IMR-90 (cell line): Measurements from ENCODE around the gene HYCC2. TPM values are rescaled to one million over a fixed set of nuclear protein-coding genes. Genes with fewer than 3 reads are reported as not detected.
A peak's percentile ranks its signal among the peaks of the same experiment; 100 is the strongest.

ENCODE experiments used
- ATAC-seq: fragments of 200-7000 bp; cut with Tn5 transposase; 2 replicates; pipeline ENCODE4 v1.9.1; 2020; ENCODE audit warnings: low read depth, mild to moderate bottlenecking, moderate library complexity
- BruUV-seq: library from RNA; stranded (reverse); fragments of 400-500 nt; replicated peaks from 2 replicates; lab custom pipeline; 2021; lab: Mats Ljungman, UMichigan
- CTCF ChIA-PET: fragments of 300-600 bp; formaldehyde crosslinking; extraction: SDS; loops from one replicate; lab custom pipeline; 2021; ENCODE audit warnings: antibody characterized with exemption; lab: Yijun Ruan, JAX
- POLR2A ChIA-PET: fragments of 300-600 bp; sonication (Branson Sonifier 250); formaldehyde crosslinking; loops from one replicate; lab custom pipeline; 2022; ENCODE audit warnings: antibody characterized with exemption; ENCODE audit not compliant: unreplicated experiment; lab: Charles Lee
- DNase-seq: peaks from one replicate; pipeline ENCODE4 v3.0.0; 2013
- H2AFZ ChIP-seq: replicated peaks from 2 replicates; pipeline ENCODE3; 2013; ENCODE audit warnings: low read length, mild to moderate bottlenecking; ENCODE audit not compliant: poor library complexity
- H2AK5ac ChIP-seq: 2 replicates; pipeline ENCODE4 v1.6.1; 2013; ENCODE audit warnings: low read depth, low read length, inconsistent platforms
- H2AK9ac ChIP-seq: replicated peaks from 2 replicates; pipeline ENCODE3; 2013; ENCODE audit warnings: mild to moderate bottlenecking, low read depth, low read length, moderate library complexity; ENCODE audit not compliant: poor library complexity
- H2BK120ac ChIP-seq: 2 replicates; pipeline ENCODE4 v1.6.1; 2013; ENCODE audit warnings: low read depth, low read length, inconsistent platforms
- H2BK15ac ChIP-seq: 3 replicates; pipeline ENCODE4 v1.6.1; 2013; ENCODE audit warnings: low read depth, low read length, inconsistent platforms
- H2BK20ac ChIP-seq: 2 replicates; pipeline ENCODE4 v1.6.1; 2013; ENCODE audit warnings: low read depth, mild to moderate bottlenecking, inconsistent platforms, low read length, moderate library complexity
- H2BK5ac ChIP-seq: 2 replicates; pipeline ENCODE4 v1.6.1; 2013; ENCODE audit warnings: mild to moderate bottlenecking, low read depth, low read length, inconsistent platforms; ENCODE audit not compliant: poor library complexity, severe bottlenecking
- H3K14ac ChIP-seq: replicated peaks from 2 replicates; pipeline ENCODE4 v1.6.1; 2013; ENCODE audit warnings: low read depth, low read length, inconsistent platforms
- H3K18ac ChIP-seq: 2 replicates; pipeline ENCODE4 v1.6.1; 2013; ENCODE audit warnings: low read depth, low read length, control low read depth
- H3K23ac ChIP-seq: 2 replicates; pipeline ENCODE4 v1.6.1; 2013; ENCODE audit warnings: low read depth, low read length, inconsistent platforms
- H3K27ac ChIP-seq: 2 replicates; pipeline ENCODE4 v1.5.1; 2013; ENCODE audit warnings: mild to moderate bottlenecking, control low read depth, low read length; ENCODE audit not compliant: insufficient read depth
- H3K27me3 ChIP-seq: 2 replicates; pipeline ENCODE4 v1.6.1; 2013; ENCODE audit warnings: low read length; ENCODE audit not compliant: control insufficient read depth, insufficient read depth
- H3K36me3 ChIP-seq: 2 replicates; pipeline ENCODE4 v1.6.1; 2013; ENCODE audit warnings: low read length, mixed read lengths; ENCODE audit not compliant: control insufficient read depth, insufficient read depth
- H3K4ac ChIP-seq: 2 replicates; pipeline ENCODE4 v1.6.1; 2013; ENCODE audit warnings: low read depth, low read length, inconsistent platforms
- H3K4me1 ChIP-seq: 2 replicates; pipeline ENCODE4 v1.6.1; 2013; ENCODE audit warnings: low read length, mixed read lengths; ENCODE audit not compliant: control insufficient read depth, insufficient read depth
- H3K4me2 ChIP-seq: 2 replicates; pipeline ENCODE4 v1.6.1; 2013; ENCODE audit warnings: low read depth, mild to moderate bottlenecking, control low read depth, low read length, moderate library complexity
- H3K4me3 ChIP-seq: 2 replicates; pipeline ENCODE4 v1.5.1; 2013; ENCODE audit warnings: low read depth, mild to moderate bottlenecking, control low read depth, low read length, moderate library complexity; ENCODE audit not compliant: insufficient read depth
- H3K56ac ChIP-seq: 2 replicates; pipeline ENCODE4 v1.6.1; 2013; ENCODE audit warnings: low read length, inconsistent platforms; ENCODE audit not compliant: insufficient read depth; ENCODE audit errors: extremely low read depth
- H3K79me1 ChIP-seq, 2 experiments: 2 replicates each; pipeline ENCODE4 v1.6.1; 2013; ENCODE audit warnings: low read length in 2 of 2, inconsistent platforms in 1 of 2, low read depth in 1 of 2
- H3K9ac ChIP-seq: 2 replicates; pipeline ENCODE4 v1.6.1; 2013; ENCODE audit warnings: low read depth, low read length, control low read depth
- H3K9me1 ChIP-seq: 2 replicates; pipeline ENCODE4 v1.6.1; 2013; ENCODE audit warnings: low read length, inconsistent platforms; ENCODE audit not compliant: insufficient read depth
- H3K9me3 ChIP-seq: 2 replicates; pipeline ENCODE4 v1.6.1; 2013; ENCODE audit warnings: low read length; ENCODE audit not compliant: control insufficient read depth, insufficient read depth
- H4K20me1 ChIP-seq: 2 replicates; pipeline ENCODE4 v1.6.1; 2013; ENCODE audit warnings: low read length, inconsistent platforms; ENCODE audit not compliant: insufficient read depth
- H4K5ac ChIP-seq: 2 replicates; pipeline ENCODE4 v1.6.1; 2013; ENCODE audit warnings: mild to moderate bottlenecking, low read depth, low read length, control low read depth
- H4K8ac ChIP-seq, 2 experiments: 2 replicates each; pipeline ENCODE4 v1.6.1; 2013; ENCODE audit warnings: low read depth in 2 of 2, low read length in 2 of 2, control low read depth in 1 of 2, inconsistent platforms in 1 of 2
- H4K91ac ChIP-seq: 2 replicates; pipeline ENCODE4 v1.6.1; 2013; ENCODE audit warnings: low read depth, low read length, inconsistent platforms; ENCODE audit not compliant: insufficient read depth
- CEBPB ChIP-seq: IDR thresholded peaks from 2 replicates; pipeline ENCODE4 v1.6.1; 2012; ENCODE audit warnings: low read depth, low read length, improper control_type of control experiment
- CHD1 ChIP-seq: IDR thresholded peaks from 2 replicates; pipeline ENCODE4 v1.6.1; 2012; ENCODE audit warnings: low read depth, low read length, improper control_type of control experiment
- CTCF ChIP-seq: conservative IDR thresholded peaks from 2 replicates; pipeline ENCODE4 v1.5.1; 2012; ENCODE audit warnings: mild to moderate bottlenecking, low read depth, low read length, improper control_type of control experiment
- ELK1 ChIP-seq: fragments of 150-350 bp; IDR thresholded peaks from 2 replicates; pipeline ENCODE4 v1.6.1; 2016; ENCODE audit warnings: low read depth, mild to moderate bottlenecking, low read length, moderate library complexity, borderline replicate concordance
- FOS ChIP-seq: fragments of 150-350 bp; IDR thresholded peaks from 2 replicates; pipeline ENCODE4 v1.6.1; 2016; ENCODE audit warnings: low read depth, low read length
- MAZ ChIP-seq: IDR thresholded peaks from 2 replicates; pipeline ENCODE4 v1.6.1; 2012; ENCODE audit warnings: low read depth, mild to moderate bottlenecking, low read length, improper control_type of control experiment, moderate library complexity, borderline replicate concordance
- MXI1 ChIP-seq: IDR thresholded peaks from 2 replicates; pipeline ENCODE4 v1.6.1; 2012; ENCODE audit warnings: low read depth, mild to moderate bottlenecking, low read length, moderate library complexity, borderline replicate concordance
- NFE2L2 ChIP-seq: fragments of 150-350 bp; IDR thresholded peaks from 2 replicates; pipeline ENCODE4 v1.6.1; 2016; ENCODE audit warnings: low read depth, mild to moderate bottlenecking, low read length
- POLR2A ChIP-seq: IDR thresholded peaks from 2 replicates; pipeline ENCODE4 v1.6.1; 2012; ENCODE audit warnings: mild to moderate bottlenecking, low read depth, low read length
- RAD21 ChIP-seq: IDR thresholded peaks from 2 replicates; pipeline ENCODE4 v1.6.1; 2012; ENCODE audit warnings: low read length, improper control_type of control experiment
- RCOR1 ChIP-seq: IDR thresholded peaks from 2 replicates; pipeline ENCODE4 v1.6.1; 2012; ENCODE audit warnings: mild to moderate bottlenecking, low read length, improper control_type of control experiment; ENCODE audit not compliant: insufficient replicate concordance
- RFX5 ChIP-seq: IDR thresholded peaks from 2 replicates; pipeline ENCODE4 v1.8.0; 2012; ENCODE audit warnings: low read depth, mild to moderate bottlenecking, low read length, moderate library complexity
- USF2 ChIP-seq: fragments of 150-350 bp; IDR thresholded peaks from 2 replicates; pipeline ENCODE4 v1.6.1; 2017; ENCODE audit warnings: mild to moderate bottlenecking, antibody characterized with exemption, low read length, low read depth
- dilution Hi-C: fragments of 300-500 bp; cut with HindIII; formaldehyde crosslinking; loops from one replicate; pipeline ENCODE4 v1.14.3; 2018; ENCODE audit warnings: low sequenced_read_pairs; ENCODE audit not compliant: unreplicated experiment
- in situ Hi-C: fragments of 300-500 bp; cut with MboI; formaldehyde crosslinking; loops from 3 replicates; pipeline ENCODE4 v1.14.3; 2019; ENCODE audit warnings: low sequenced_read_pairs, inconsistent platforms, mixed read lengths
- intact Hi-C: fragments of 100-400 bp; cut with micrococcal nuclease; formaldehyde crosslinking; loops from 2 replicates; pipeline ENCODE4 v1.10.0; 2022
- polyA plus RNA-seq, 3 experiments: library from polyadenylated mRNA; depleted of rRNA; stranded (reverse); fragments of >200 nt; gene quantifications; 2 replicates each; pipeline ENCODE4 v1.2.3, GENCODE V29; 2012; ENCODE audit warnings: low replicate concordance in 1 of 3
- total RNA-seq: library from RNA; depleted of rRNA; stranded (reverse); fragments of >200 nt; gene quantifications from 2 replicates; pipeline ENCODE4 v1.2.3, GENCODE V29; 2012

Gene HYCC2
- total and polyA plus RNA-seq, 2 of the 4 experiments (the other 2 are of a cell fraction): 2.2 to 9.1 TPM

GRCh38 chr2:201021914-201022313 is 49.6 kb downstream of the HYCC2 start:
- H2BK20ac ChIP-seq: no peak overlapping the region
- H4K8ac ChIP-seq: peak overlapping the region in 1 of 2 experiments; percentile 38; a peak in 1 of 4 replicates
- intact Hi-C loops (loop anchor here (5.0 kb wide), 1 partner anchor 35 kb away; no protein-coding TSS in a partner anchor), in situ Hi-C loops (no loop called here), dilution Hi-C loops (no loop called here)
- no peaks in the 10 kb centered on the region; the same call in 1 of the 2 replicates for H3K9me3 ChIP-seq
- TF ChIP-seq CTCF (no peak), RCOR1 (no peak), USF2 (no peak), CEBPB (no peak), FOS (no peak), MAZ (no peak), POLR2A (no peak), NFE2L2 (no peak), RFX5 (no peak), RAD21 (no peak), CHD1 (no peak), ELK1 (no peak), MXI1 (no peak)
- no peak overlapping the region for H4K91ac ChIP-seq
- ChIA-PET POLR2A (no interaction called here), CTCF (no interaction called here)
- no peak overlapping the region for H2AFZ ChIP-seq
- no peak overlapping the region for H3K56ac ChIP-seq
- no peak overlapping the region for H3K23ac ChIP-seq
- H3K18ac ChIP-seq: no peak overlapping the region
- no peak overlapping the region for H3K27ac ChIP-seq
- no peak overlapping the region; the same call in 1 of the 2 replicates for H4K5ac ChIP-seq
- H3K4ac ChIP-seq: 0 out of 2 replicates have a peak overlapping the region, but pooled peaks have one; percentile 18
- ATAC-seq: no peak; the same call in 1 of the 2 replicates
- peak overlapping the region; percentile 68 for H3K4me2 ChIP-seq
- DNase-seq: no peak
- peak overlapping the region; percentile 24; the same call in 1 of the 2 replicates for H2AK5ac ChIP-seq
- no peak overlapping the region for H2BK5ac ChIP-seq
- peaks cover 2% of the 10 kb centered on the region; the same call in 1 of the 2 replicates for H3K36me3 ChIP-seq
- H3K4me1 ChIP-seq: peaks cover under 1% of the 10 kb centered on the region; the same call in 1 of the 2 replicates
- BruUV-seq: no TSS peak
- no peaks in the 10 kb centered on the region for H3K27me3 ChIP-seq
- no peak overlapping the region for H3K9ac ChIP-seq
- no peak overlapping the region for H2BK15ac ChIP-seq
- no peak overlapping the region for H3K14ac ChIP-seq
- no peak overlapping the region; the same call in 1 of the 2 replicates for H2BK120ac ChIP-seq
- H4K20me1 ChIP-seq: no peaks in the 10 kb centered on the region
- peaks cover 3% of the 10 kb centered on the region; the same call in 1 of the 2 replicates for H3K9me1 ChIP-seq
- H2AK9ac ChIP-seq: no peak overlapping the region
- no peak overlapping the region for H3K4me3 ChIP-seq
- peaks cover 4 to 23% of the 10 kb centered on the region in 2 experiments; a peak in 3 of 4 replicates for H3K79me1 ChIP-seq
